SK-N-SH (cell line): Measurements from ENCODE around the gene MMGT1.

Experiments used
- CHD2 ChIP-seq: fragments of 150-350 bp; IDR thresholded peaks from 2 replicates; pipeline ENCODE4 v1.6.1; 2018; ENCODE audit warnings: low read length; ENCODE audit not compliant: partially characterized antibody
- CTCF ChIP-seq: fragments of 200-600 bp; sonication (generic); IDR thresholded peaks from 2 replicates; pipeline ENCODE4 v1.6.1; 2017; ENCODE audit warnings: antibody characterized with exemption, mild to moderate bottlenecking, moderate library complexity
- PBX3 ChIP-seq: IDR thresholded peaks from 2 replicates; pipeline ENCODE4; 2012
- REST ChIP-seq: IDR thresholded peaks from 2 replicates; pipeline ENCODE4 v1.6.1; 2012; ENCODE audit warnings: mild to moderate bottlenecking, low read depth, low read length, moderate library complexity
- ZBTB33 ChIP-seq: IDR thresholded peaks from 2 replicates; pipeline ENCODE4 v1.4.0; 2012; ENCODE audit warnings: low read depth, borderline replicate concordance

GRCh38 chrX:135982860-135983259 is 9.1 kb upstream of the MMGT1 start:
- TF ChIP-seq PBX3 (no peak), REST (no peak), ZBTB33 (no peak), CTCF (no peak), CHD2 (no peak)
